ENCODE measurements around the gene GLIPR2. TPM values are rescaled to one million over a fixed set of nuclear protein-coding genes. Genes with fewer than 3 reads are reported as not detected.
A peak's percentile ranks its signal among the peaks of the same experiment; 100 is the strongest.

The GLIPR2 gene
- total and polyA plus RNA-seq, 2 of the 4 experiments (the other 2 are of a cell fraction) = 35.8 to 43.3 TPM

GRCh38 chr9:36148311-36149051 is 11.9 kb downstream of the GLIPR2 start:
- Histone ChIP-seq H3K4ac (ENCODE audit: low read depth, low read length) (peak overlapping the region; percentile 74), H4K8ac (ENCODE audit: low read depth in 2 of 2, low read length in 2 of 2) (peak overlapping the region in 1 of 2 experiments; percentile 45; a peak in 1 of 4 replicates), H2BK15ac (ENCODE audit: low read depth, low read length) (no peak overlapping the region), H4K91ac (ENCODE audit: insufficient read depth, low read depth, low read length) (peak overlapping the region; percentile 77; the same call in 1 of the 2 replicates), H3K18ac (ENCODE audit: low read depth, low read length) (no peak overlapping the region), H2AK9ac (replicated peaks; ENCODE audit: low read depth, low read length, poor library complexity) (no peak overlapping the region), H3K4me2 (ENCODE audit: low read depth, low read length) (peak overlapping the region; percentile 59), H3K14ac (replicated peaks; ENCODE audit: low read depth, low read length) (peak overlapping the region; percentile 42), H3K36me3 (ENCODE audit: control insufficient read depth, insufficient read depth, low read length) (peaks cover 54% of the 10 kb centered on the region), H2BK20ac (ENCODE audit: low read depth, low read length) (peak overlapping the region; percentile 26; the same call in 1 of the 2 replicates), H3K4me1 (ENCODE audit: control insufficient read depth, insufficient read depth, low read length) (peaks cover 26% of the 10 kb centered on the region), H3K9me1 (ENCODE audit: insufficient read depth, low read length) (peaks cover 32% of the 10 kb centered on the region), H3K4me3 (ENCODE audit: insufficient read depth, low read depth, low read length) (no peak overlapping the region), H3K56ac (ENCODE audit: extremely low read depth, insufficient read depth, low read length) (peak overlapping the region; percentile 24; the same call in 1 of the 2 replicates), H2AFZ (replicated peaks; ENCODE audit: low read length, poor library complexity) (peak overlapping the region; percentile 29), H2BK5ac (ENCODE audit: low read depth, low read length, poor library complexity, severe bottlenecking) (peak overlapping the region; percentile 87), H3K23ac (ENCODE audit: low read depth, low read length) (no peak overlapping the region; the same call in 1 of the 2 replicates), H2AK5ac (ENCODE audit: low read depth, low read length) (peak overlapping the region; percentile 68), H2BK120ac (ENCODE audit: low read depth, low read length) (peak overlapping the region; percentile 50), H4K5ac (ENCODE audit: low read depth, low read length) (no peak overlapping the region), H3K27me3 (ENCODE audit: control insufficient read depth, insufficient read depth, low read length) (no peaks in the 10 kb centered on the region), H3K9ac (ENCODE audit: low read depth, low read length) (peak overlapping the region; percentile 4; the same call in 1 of the 2 replicates), H3K27ac (ENCODE audit: insufficient read depth, low read length) (peak overlapping the region; percentile 71), H3K9me3 (ENCODE audit: control insufficient read depth, insufficient read depth, low read length) (no peaks in the 10 kb centered on the region), H4K20me1 (ENCODE audit: insufficient read depth, low read length) (peaks cover 25% of the 10 kb centered on the region), H3K79me1 (ENCODE audit: low read depth in 1 of 2, low read length in 2 of 2) (peaks cover 11 to 75% of the 10 kb centered on the region in 2 experiments; a peak in 3 of 4 replicates)
- BruUV-seq (replicated peaks) = no TSS peak
- ChIA-PET CTCF (interaction anchor here (0.6 to 2.2 kb wide), 4 partner anchors 17 to 150 kb away, joined by 3 to 8 read pairs (median 4); no protein-coding TSS in a partner anchor), POLR2A (ENCODE audit: unreplicated experiment) (interaction anchor here (0.7 to 1.0 kb wide), 2 partner anchors 9 to 16 kb away, joined by 3 to 4 read pairs; no protein-coding TSS in a partner anchor)
- ATAC-seq (ENCODE audit: low read depth) (peak; percentile 86), DNase-seq (peak; percentile 97)
- in situ Hi-C loops (cut with MboI; ENCODE audit: low sequenced_read_pairs) = no loop called here
- intact Hi-C loops (cut with micrococcal nuclease) = no loop called here
- WGBS, 2 experiments (ENCODE audit: extremely low coverage in 2 of 2, insufficient read length in 1 of 2) = 83% methylated on average over 4 of the region's 14 CpGs; no CpG with 5 or more reads in 1 of the 2 experiments
- dilution Hi-C loops (cut with HindIII; ENCODE audit: low sequenced_read_pairs, unreplicated experiment) = no loop called here
- TF ChIP-seq RCOR1 (IDR thresholded peaks at IDR 0.05; ENCODE audit: insufficient replicate concordance, low read length) (no peak), CHD1 (IDR thresholded peaks at IDR 0.05; ENCODE audit: low read depth, low read length) (no peak), RFX5 (IDR thresholded peaks at IDR 0.05; ENCODE audit: low read depth, low read length) (no peak), RAD21 (IDR thresholded peaks at IDR 0.05; ENCODE audit: low read length) (0 out of 2 replicates have a peak, but pooled peaks have one; percentile 8), SMC3 (IDR thresholded peaks at IDR 0.05; ENCODE audit: low read depth, low read length) (peak; percentile 24; the same call in 1 of the 2 replicates), CEBPB (IDR thresholded peaks at IDR 0.05; ENCODE audit: low read depth, low read length) (no peak), MAZ (IDR thresholded peaks at IDR 0.05; ENCODE audit: borderline replicate concordance, low read depth, low read length) (peak; percentile 99), FOS (IDR thresholded peaks at IDR 0.05; ENCODE audit: low read depth, low read length) (peak; percentile 89), BHLHE40 (IDR thresholded peaks at IDR 0.05; ENCODE audit: low read depth, low read length) (peak; percentile 55), MXI1 (IDR thresholded peaks at IDR 0.05; ENCODE audit: borderline replicate concordance, low read depth, low read length) (peak; percentile 77; the same call in 1 of the 2 replicates), NFE2L2 (IDR thresholded peaks at IDR 0.05; ENCODE audit: low read depth, low read length) (no peak), POLR2A (IDR thresholded peaks at IDR 0.05; ENCODE audit: low read depth, low read length) (no peak), MAFK (IDR thresholded peaks at IDR 0.05; ENCODE audit: low read depth, low read length) (no peak)
- TF ChIP-seq, protein P1, sequence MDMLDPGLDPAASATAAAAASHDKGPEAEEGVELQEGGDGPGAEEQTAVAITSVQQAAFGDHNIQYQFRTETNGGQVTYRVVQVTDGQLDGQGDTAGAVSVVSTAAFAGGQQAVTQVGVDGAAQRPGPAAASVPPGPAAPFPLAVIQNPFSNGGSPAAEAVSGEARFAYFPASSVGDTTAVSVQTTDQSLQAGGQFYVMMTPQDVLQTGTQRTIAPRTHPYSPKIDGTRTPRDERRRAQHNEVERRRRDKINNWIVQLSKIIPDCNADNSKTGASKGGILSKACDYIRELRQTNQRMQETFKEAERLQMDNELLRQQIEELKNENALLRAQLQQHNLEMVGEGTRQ (IDR thresholded peaks at IDR 0.05; ENCODE audit: low read depth, low read length) = no peak
- TF ChIP-seq, protein P2, sequence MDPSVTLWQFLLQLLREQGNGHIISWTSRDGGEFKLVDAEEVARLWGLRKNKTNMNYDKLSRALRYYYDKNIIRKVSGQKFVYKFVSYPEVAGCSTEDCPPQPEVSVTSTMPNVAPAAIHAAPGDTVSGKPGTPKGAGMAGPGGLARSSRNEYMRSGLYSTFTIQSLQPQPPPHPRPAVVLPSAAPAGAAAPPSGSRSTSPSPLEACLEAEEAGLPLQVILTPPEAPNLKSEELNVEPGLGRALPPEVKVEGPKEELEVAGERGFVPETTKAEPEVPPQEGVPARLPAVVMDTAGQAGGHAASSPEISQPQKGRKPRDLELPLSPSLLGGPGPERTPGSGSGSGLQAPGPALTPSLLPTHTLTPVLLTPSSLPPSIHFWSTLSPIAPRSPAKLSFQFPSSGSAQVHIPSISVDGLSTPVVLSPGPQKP (IDR thresholded peaks at IDR 0.05; ENCODE audit: borderline replicate concordance, low read depth, low read length) = no peak
